GM21723 (cell line): Measurements from ENCODE around the gene TMEM39B.
A peak's percentile ranks its signal among the peaks of the same experiment; 100 is the strongest.
"Not testable (repeated sequence)": the region's sequence is repeated elsewhere in the genome, so short reads cannot be mapped to it uniquely, and the experiment has no call there.

Experiments
- ATAC-seq: cut with Tn5 transposase; IDR thresholded peaks from one replicate; pipeline ENCODE4 v1.9.1; 2021; ENCODE audit warnings: mild to moderate bottlenecking, moderate library complexity; ENCODE audit not compliant: unreplicated experiment

TMEM39B gene

GRCh38 chr1:32072622-32073298, at the start of gene TMEM39B:
Gene TMEM39B, plus strand, starts transcription at chr1:32072939. Its CDS starts 109 bp downstream, at chr1:32073048.
- ATAC-seq, result peak; percentile 88

- no peak for ATAC-seq
These were observed 49.4 kb upstream of the TMEM39B start for GRCh38 chr1:32023351-32023750.

- no peak for ATAC-seq
These were observed 47.2 kb upstream of the TMEM39B start for GRCh38 chr1:32025515-32025914.

GRCh38 chr1:32028746-32029145, 44.0 kb upstream of the TMEM39B start:
- ATAC-seq, result no peak

GRCh38 chr1:32031578-32032274, 41.0 kb upstream of the TMEM39B start:
- no peak for ATAC-seq

- ATAC-seq, result no peak
These were observed 40.5 kb upstream of the TMEM39B start for GRCh38 chr1:32032275-32032615.

- ATAC-seq, result no peak
These were observed 37.6 kb upstream of the TMEM39B start for GRCh38 chr1:32035119-32035518.

- ATAC-seq, result no peak
These were observed 32.0 kb upstream of the TMEM39B start for GRCh38 chr1:32040711-32041110.

GRCh38 chr1:32042330-32042729, 30.4 kb upstream of the TMEM39B start:
- no peak for ATAC-seq

GRCh38 chr1:32044234-32044633, 28.5 kb upstream of the TMEM39B start:
- ATAC-seq, result no peak

- ATAC-seq, result no peak
These were observed 27.0 kb upstream of the TMEM39B start for GRCh38 chr1:32045772-32046171.

- no peak for ATAC-seq
These were observed 25.0 kb upstream of the TMEM39B start for GRCh38 chr1:32047701-32048100.

- ATAC-seq, result no peak
These were observed 24.3 kb upstream of the TMEM39B start for GRCh38 chr1:32048440-32048839.

GRCh38 chr1:32051706-32052105, 21.0 kb upstream of the TMEM39B start:
- ATAC-seq, result no peak

- ATAC-seq, result no peak
These were observed 19.9 kb upstream of the TMEM39B start for GRCh38 chr1:32052887-32053286.

GRCh38 chr1:32055416-32055815, 17.3 kb upstream of the TMEM39B start:
- no peak for ATAC-seq

- ATAC-seq, result no peak
These were observed 16.1 kb upstream of the TMEM39B start for GRCh38 chr1:32056598-32056997.

GRCh38 chr1:32060914-32061313, 11.8 kb upstream of the TMEM39B start:
- no peak for ATAC-seq

GRCh38 chr1:32062867-32063230, 9.9 kb upstream of the TMEM39B start:
- ATAC-seq, result no peak

- ATAC-seq, result no peak
These were observed 9.5 kb upstream of the TMEM39B start for GRCh38 chr1:32063261-32063681.

- not testable (repeated sequence) for ATAC-seq
These were observed 6.9 kb upstream of the TMEM39B start for GRCh38 chr1:32065613-32066488.

GRCh38 chr1:32066489-32066873, 6.3 kb upstream of the TMEM39B start:
- no peak for ATAC-seq
